Osteocyte (in vitro differentiated cells): Measurements from ENCODE around the gene CCDC117. TPM values are rescaled to one million over a fixed set of nuclear protein-coding genes. Genes with fewer than 3 reads are reported as not detected.

ENCODE experiments used
- DNase-seq: peaks from one replicate; pipeline ENCODE4 v3.0.0; 2021; ENCODE audit warnings: mixed read lengths; ENCODE audit not compliant: unreplicated experiment; ENCODE audit errors: extremely low spot score
- H3K27ac Mint-ChIP-seq: one replicate; pipeline ENCODE4 v1.8.0; 2021; ENCODE audit warnings: mild to moderate bottlenecking, mixed read lengths; ENCODE audit not compliant: unreplicated experiment
- H3K27me3 Mint-ChIP-seq: one replicate; pipeline ENCODE4 v1.8.0; 2021; ENCODE audit warnings: mixed read lengths; ENCODE audit not compliant: unreplicated experiment
- H3K36me3 Mint-ChIP-seq: one replicate; pipeline ENCODE4 v1.8.0; 2021; ENCODE audit warnings: mixed read lengths; ENCODE audit not compliant: unreplicated experiment
- H3K4me1 Mint-ChIP-seq: one replicate; pipeline ENCODE4 v1.8.0; 2021; ENCODE audit warnings: mixed read lengths; ENCODE audit not compliant: unreplicated experiment
- H3K4me3 Mint-ChIP-seq: one replicate; pipeline ENCODE4 v1.8.0; 2021; ENCODE audit warnings: mild to moderate bottlenecking, moderate library complexity, mixed read lengths; ENCODE audit not compliant: unreplicated experiment
- H3K9me3 Mint-ChIP-seq: one replicate; pipeline ENCODE4 v1.8.0; 2021; ENCODE audit warnings: mixed read lengths; ENCODE audit not compliant: unreplicated experiment
- CTCF ChIP-seq: fragments of 200-600 bp; sonication (generic); IDR thresholded peaks from 2 replicates; pipeline ENCODE4 v1.5.0; 2021; ENCODE audit warnings: antibody characterized with exemption, mild to moderate bottlenecking, moderate library complexity
- total RNA-seq: library from RNA; stranded (reverse); gene quantifications from 2 replicates; pipeline ENCODE4 v1.2.1, GENCODE V29; 2021

Gene CCDC117
- total RNA-seq, 1 donor from 2014 or later: 21.9 TPM

- Mint-ChIP-seq H3K27ac (no peak overlapping the region), H3K9me3 (no peaks in the 10 kb centered on the region), H3K36me3 (no peaks in the 10 kb centered on the region), H3K4me3 (no peak overlapping the region), H3K4me1 (no peaks in the 10 kb centered on the region), H3K27me3 (no peaks in the 10 kb centered on the region)
- no peak for DNase-seq
- TF ChIP-seq CTCF: no peak
Observed at GRCh38 chr22:28837640-28838039, 65.1 kb downstream of the CCDC117 start.

Other genes with a start within 250 kb of the CCDC117 start
- 68.7 and 70.3 TPM in 2 replicates for gene TTC28, start 92.9 kb upstream of the CCDC117 start, total RNA-seq
- 9.9 and 11.2 TPM in 2 replicates for gene CHEK2, start 30.9 kb upstream of the CCDC117 start, total RNA-seq
- gene HSCB, start 30.7 kb upstream of the CCDC117 start, total RNA-seq: 11.6 and 13.4 TPM in 2 replicates
- 144 and 150 TPM in 2 replicates for gene XBP1, start 27.9 kb downstream of the CCDC117 start, total RNA-seq
- 6.4 and 6.7 TPM in 2 replicates for gene ZNRF3, start 110.9 kb downstream of the CCDC117 start, total RNA-seq